AG10803 (cell line): ENCODE results near the gene DMAC1.

Source experiments
- DNase-seq: peaks from one replicate; pipeline ENCODE4 v3.0.0; 2010; ENCODE audit warnings: low read depth
- H3K4me3 ChIP-seq: 2 replicates; pipeline ENCODE4 v1.5.1; 2011; ENCODE audit warnings: mild to moderate bottlenecking, low read length, control low read depth
- CTCF ChIP-seq: conservative IDR thresholded peaks from 2 replicates; pipeline ENCODE4 v1.5.1; 2011; ENCODE audit warnings: mild to moderate bottlenecking, low read length, control low read depth, inconsistent platforms

DMAC1 gene

GRCh38 chr9:7777771-7778170 lies 21.8 kb downstream of the DMAC1 start:
- no peak overlapping the region for H3K4me3 ChIP-seq
- no peak for TF ChIP-seq CTCF
- DNase-seq, result no peak

GRCh38 chr9:7770111-7770510 lies 29.5 kb downstream of the DMAC1 start:
- no peak for DNase-seq
- no peak overlapping the region for H3K4me3 ChIP-seq
- TF ChIP-seq CTCF, result no peak

- TF ChIP-seq CTCF, result no peak
- DNase-seq, result no peak
- H3K4me3 ChIP-seq, result no peak overlapping the region
Observed at GRCh38 chr9:7762600-7762999, 37.0 kb downstream of the DMAC1 start.

GRCh38 chr9:7760014-7760415 lies 39.6 kb downstream of the DMAC1 start:
- TF ChIP-seq CTCF, result no peak
- DNase-seq, result peak; percentile 24
- no peak overlapping the region for H3K4me3 ChIP-seq

GRCh38 chr9:7756088-7756487 lies 43.5 kb downstream of the DMAC1 start:
- DNase-seq, result no peak
- H3K4me3 ChIP-seq, result no peak overlapping the region
- no peak for TF ChIP-seq CTCF

- no peak for DNase-seq
- no peak overlapping the region for H3K4me3 ChIP-seq
- TF ChIP-seq CTCF, result no peak
Observed at GRCh38 chr9:7752481-7752880, 47.1 kb downstream of the DMAC1 start.
